Neural cell (in vitro differentiated cells): ENCODE data around the gene PTEN.

Experiments
- CTCF ChIP-seq: fragments of 450-650 bp; IDR thresholded peaks from 2 replicates; pipeline ENCODE4 v1.5.1; 2014; ENCODE audit warnings: antibody characterized with exemption, mild to moderate bottlenecking, moderate library complexity; ENCODE audit not compliant: poor library complexity, severe bottlenecking
- EP300 ChIP-seq: fragments of 450-650 bp; conservative IDR thresholded peaks from 2 replicates; pipeline ENCODE4 v1.6.1; 2014; ENCODE audit warnings: antibody characterized with exemption, mild to moderate bottlenecking, moderate library complexity; ENCODE audit not compliant: poor library complexity, severe bottlenecking
- EZH2 ChIP-seq: fragments of 200-600, 300-800 bp; shearing (Covaris generic), sonication (generic); IDR thresholded peaks from 2 replicates; pipeline ENCODE4 v1.6.1; 2014; ENCODE audit warnings: antibody characterized with exemption, low read length, borderline replicate concordance, mild to moderate bottlenecking; ENCODE audit not compliant: insufficient read depth, poor library complexity, severe bottlenecking
- POLR2AphosphoS5 ChIP-seq: IDR thresholded peaks from 2 replicates; pipeline ENCODE4 v1.6.1; 2012
- RAD21 ChIP-seq: fragments of 450-650 bp; conservative IDR thresholded peaks from 2 replicates; pipeline ENCODE4 v1.6.1; 2014; ENCODE audit warnings: antibody characterized with exemption, mild to moderate bottlenecking, moderate library complexity
- REST ChIP-seq: IDR thresholded peaks from 2 replicates; pipeline ENCODE4 v1.6.1; 2012; ENCODE audit warnings: borderline replicate concordance
- SMC3 ChIP-seq: fragments of 450-650 bp; conservative IDR thresholded peaks from 2 replicates; pipeline ENCODE4 v1.6.1; 2014; ENCODE audit warnings: antibody characterized with exemption, mild to moderate bottlenecking, moderate library complexity; ENCODE audit not compliant: poor library complexity
- TAF1 ChIP-seq: IDR thresholded peaks from 2 replicates; pipeline ENCODE4 v1.6.1; 2012; ENCODE audit warnings: low read depth

- TF ChIP-seq CTCF (no peak), TAF1 (no peak), REST (no peak), EP300 (no peak), POLR2AphosphoS5 (no peak), SMC3 (no peak), EZH2 (no peak), RAD21 (no peak)
Observed at GRCh38 chr10:87882555-87883294, 19.3 kb downstream of the PTEN start.
